Activated naive CD8-positive, alpha-beta T cell treated with anti-CD3 and anti-CD28 coated beads, Interleukin-2, amount 10 ng/mL, durations not matched to agents 7 days and 5 days (primary cell): ENCODE results near the gene PSMA5. TPM values are rescaled to one million over a fixed set of nuclear protein-coding genes. Genes with fewer than 3 reads are reported as not detected.

ENCODE experiments used
- ATAC-seq: fragments of 150-1000 bp; cut with Tn5 transposase; one replicate; pipeline ENCODE4 v1.10.0; 2021; ENCODE audit warnings: low read depth, moderate library complexity
- POLR2A ChIA-PET: fragments of 350-600 bp; sonication (Branson Sonifier 250); formaldehyde crosslinking; loops from one replicate; lab custom pipeline; 2021; ENCODE audit warnings: antibody characterized with exemption; lab: Charles Lee
- DNase-seq: peaks from one replicate; pipeline ENCODE4 v3.0.0; 2021
- H3K27ac Mint-ChIP-seq: one replicate; pipeline ENCODE4 v1.8.0; 2022; ENCODE audit warnings: mild to moderate bottlenecking, mixed read lengths
- H3K27me3 Mint-ChIP-seq: one replicate; pipeline ENCODE4 v1.8.0; 2022; ENCODE audit warnings: mild to moderate bottlenecking, moderate library complexity, mixed read lengths
- H3K36me3 Mint-ChIP-seq: one replicate; pipeline ENCODE4 v1.8.0; 2021; ENCODE audit warnings: mild to moderate bottlenecking, mixed read lengths
- H3K4me1 Mint-ChIP-seq: one replicate; pipeline ENCODE4 v1.8.0; 2021; ENCODE audit warnings: mixed read lengths
- H3K4me3 Mint-ChIP-seq: one replicate; pipeline ENCODE4 v1.8.0; 2022; ENCODE audit warnings: mild to moderate bottlenecking, moderate library complexity, mixed read lengths
- H3K9me3 Mint-ChIP-seq: one replicate; pipeline ENCODE4 v1.8.0; 2021; ENCODE audit warnings: mixed read lengths
- total RNA-seq, 2 experiments: library from RNA; stranded (reverse); gene quantifications; one replicate each; pipeline ENCODE4 v1.2.3, GENCODE V29; 2021

PSMA5 gene
- total RNA-seq, 2 experiments from 2014 or later, result 135 TPM

GRCh38 chr1:109367626-109368025 lies 58.6 kb downstream of the PSMA5 start:
- peaks cover 10% of the 10 kb centered on the region for H3K36me3 Mint-ChIP-seq
- peaks cover 26% of the 10 kb centered on the region for H3K4me1 Mint-ChIP-seq
- POLR2A ChIA-PET, result interaction anchor here (0.7 kb wide), 1 partner anchor 112 kb away, joined by 4 read pairs; no protein-coding TSS in a partner anchor
- H3K27ac Mint-ChIP-seq, result no peak overlapping the region
- H3K27me3 Mint-ChIP-seq, result peaks cover 6% of the 10 kb centered on the region
- ATAC-seq, result no peak
- no peak for DNase-seq
- H3K9me3 Mint-ChIP-seq, result no peaks in the 10 kb centered on the region
- no peak overlapping the region for H3K4me3 Mint-ChIP-seq

GRCh38 chr1:109365642-109366204 lies 60.5 kb downstream of the PSMA5 start:
- ATAC-seq, result no peak
- Mint-ChIP-seq H3K9me3 (no peaks in the 10 kb centered on the region), H3K4me1 (peaks cover 12% of the 10 kb centered on the region), H3K27ac (no peak overlapping the region), H3K27me3 (peaks cover 17% of the 10 kb centered on the region), H3K4me3 (no peak overlapping the region), H3K36me3 (peaks cover 10% of the 10 kb centered on the region)
- POLR2A ChIA-PET, result no interaction called here
- no peak for DNase-seq

- no peak overlapping the region for H3K27ac Mint-ChIP-seq
- peaks cover 20% of the 10 kb centered on the region for H3K27me3 Mint-ChIP-seq
- POLR2A ChIA-PET, result no interaction called here
- H3K36me3 Mint-ChIP-seq, result peaks cover 6% of the 10 kb centered on the region
- ATAC-seq, result no peak
- no peak overlapping the region for H3K4me3 Mint-ChIP-seq
- peaks cover 2% of the 10 kb centered on the region for H3K4me1 Mint-ChIP-seq
- no peaks in the 10 kb centered on the region for H3K9me3 Mint-ChIP-seq
- DNase-seq, result no peak
Observed at GRCh38 chr1:109361649-109362048, 64.6 kb downstream of the PSMA5 start.

GRCh38 chr1:109361069-109361468 lies 65.2 kb downstream of the PSMA5 start:
- peaks cover 2% of the 10 kb centered on the region for H3K4me1 Mint-ChIP-seq
- DNase-seq (no peak), ATAC-seq (no peak)
- no peak overlapping the region for H3K4me3 Mint-ChIP-seq
- peaks cover 2% of the 10 kb centered on the region for H3K36me3 Mint-ChIP-seq
- H3K9me3 Mint-ChIP-seq, result no peaks in the 10 kb centered on the region
- POLR2A ChIA-PET, result no interaction called here
- H3K27me3 Mint-ChIP-seq, result peaks cover 20% of the 10 kb centered on the region
- no peak overlapping the region for H3K27ac Mint-ChIP-seq

GRCh38 chr1:109357616-109358015 lies 68.6 kb downstream of the PSMA5 start:
- no peak overlapping the region for H3K27ac Mint-ChIP-seq
- H3K9me3 Mint-ChIP-seq, result no peaks in the 10 kb centered on the region
- peaks cover 21% of the 10 kb centered on the region for H3K27me3 Mint-ChIP-seq
- POLR2A ChIA-PET, result no interaction called here
- H3K36me3 Mint-ChIP-seq, result peaks cover 2% of the 10 kb centered on the region
- ATAC-seq, result no peak
- H3K4me1 Mint-ChIP-seq, result peaks cover 8% of the 10 kb centered on the region
- DNase-seq, result no peak
- no peak overlapping the region for H3K4me3 Mint-ChIP-seq

- POLR2A ChIA-PET, result no interaction called here
- peaks cover 2% of the 10 kb centered on the region for H3K36me3 Mint-ChIP-seq
- no peak overlapping the region for H3K4me3 Mint-ChIP-seq
- no peaks in the 10 kb centered on the region for H3K9me3 Mint-ChIP-seq
- peaks cover 9% of the 10 kb centered on the region for H3K4me1 Mint-ChIP-seq
- no peak overlapping the region for H3K27ac Mint-ChIP-seq
- H3K27me3 Mint-ChIP-seq, result peaks cover 17% of the 10 kb centered on the region
- ATAC-seq (no peak), DNase-seq (no peak)
Observed at GRCh38 chr1:109356915-109357314, 69.3 kb downstream of the PSMA5 start.

GRCh38 chr1:109356505-109356904 lies 69.7 kb downstream of the PSMA5 start:
- Mint-ChIP-seq H3K27me3 (peaks cover 17% of the 10 kb centered on the region), H3K4me3 (no peak overlapping the region), H3K4me1 (peaks cover 9% of the 10 kb centered on the region), H3K27ac (no peak overlapping the region), H3K36me3 (peaks cover 2% of the 10 kb centered on the region), H3K9me3 (no peaks in the 10 kb centered on the region)
- no peak for DNase-seq
- POLR2A ChIA-PET, result no interaction called here
- no peak for ATAC-seq

GRCh38 chr1:109354929-109355328 lies 71.3 kb downstream of the PSMA5 start:
- DNase-seq (no peak), ATAC-seq (no peak)
- H3K4me1 Mint-ChIP-seq, result peaks cover 7% of the 10 kb centered on the region
- no peak overlapping the region for H3K4me3 Mint-ChIP-seq
- H3K27ac Mint-ChIP-seq, result no peak overlapping the region
- POLR2A ChIA-PET, result no interaction called here
- H3K36me3 Mint-ChIP-seq, result peaks cover 2% of the 10 kb centered on the region
- H3K9me3 Mint-ChIP-seq, result no peaks in the 10 kb centered on the region
- H3K27me3 Mint-ChIP-seq, result peaks cover 7% of the 10 kb centered on the region

GRCh38 chr1:109351457-109351856 lies 74.8 kb downstream of the PSMA5 start:
- Mint-ChIP-seq H3K4me3 (no peak overlapping the region), H3K27ac (no peak overlapping the region), H3K27me3 (peaks cover 2% of the 10 kb centered on the region), H3K4me1 (peaks cover 7% of the 10 kb centered on the region), H3K9me3 (no peaks in the 10 kb centered on the region), H3K36me3 (peaks cover 2% of the 10 kb centered on the region)
- no peak for ATAC-seq
- no peak for DNase-seq
- POLR2A ChIA-PET, result no interaction called here

- no peak for ATAC-seq
- H3K27me3 Mint-ChIP-seq, result peaks cover 2% of the 10 kb centered on the region
- H3K27ac Mint-ChIP-seq, result no peak overlapping the region
- no peak for DNase-seq
- H3K9me3 Mint-ChIP-seq, result no peaks in the 10 kb centered on the region
- peaks cover 7% of the 10 kb centered on the region for H3K4me1 Mint-ChIP-seq
- POLR2A ChIA-PET, result no interaction called here
- H3K4me3 Mint-ChIP-seq, result no peak overlapping the region
- H3K36me3 Mint-ChIP-seq, result peaks cover 2% of the 10 kb centered on the region
Observed at GRCh38 chr1:109350655-109351054, 75.6 kb downstream of the PSMA5 start.

- H3K27ac Mint-ChIP-seq, result no peak overlapping the region
- ATAC-seq, result no peak
- peaks cover 7% of the 10 kb centered on the region for H3K4me1 Mint-ChIP-seq
Observed at GRCh38 chr1:109350182-109350581, 76.1 kb downstream of the PSMA5 start.

More at GRCh38 chr1:109350182-109350581, 76.1 kb downstream of the PSMA5 start:
- Mint-ChIP-seq H3K27me3 (peaks cover 2% of the 10 kb centered on the region), H3K4me3 (no peak overlapping the region), H3K9me3 (no peaks in the 10 kb centered on the region), H3K36me3 (peaks cover 2% of the 10 kb centered on the region)
- POLR2A ChIA-PET, result no interaction called here
- DNase-seq, result no peak

Other genes starting within 250 kb of the PSMA5 start
- 100 to 1,000 TPM; 176 to 184 TPM for gene SARS1, start 212.5 kb downstream of the PSMA5 start, total RNA-seq
- 1 to 10 TPM; 6.3 to 6.9 TPM for gene CELSR2, start 176.9 kb downstream of the PSMA5 start, total RNA-seq
- 10 to 100 TPM; 27.9 to 30.5 TPM for gene PSRC1, start 143.3 kb downstream of the PSMA5 start, total RNA-seq
- gene MYBPHL, start 119.4 kb downstream of the PSMA5 start, total RNA-seq, result not detected
- 10 to 100 TPM in 1 of 2 experiments, 1 to 10 TPM in 1; 6.5 to 11.0 TPM for gene SORT1, start 28.5 kb downstream of the PSMA5 start, total RNA-seq
- not detected for gene SYPL2, start 40.1 kb upstream of the PSMA5 start, total RNA-seq
- 10 to 100 TPM; 10.4 to 12.4 TPM for gene ATXN7L2, start 57.5 kb upstream of the PSMA5 start, total RNA-seq
- 10 to 100 TPM; 24.3 to 25.1 TPM for gene CYB561D1, start 67.6 kb upstream of the PSMA5 start, total RNA-seq
- 1 to 10 TPM; 8.2 to 9.4 TPM for gene AMIGO1, start 83.3 kb upstream of the PSMA5 start, total RNA-seq
- under 1 TPM in 1 of 2 experiments, not detected in 1; 0.39 TPM for gene GPR61, start 113.4 kb upstream of the PSMA5 start, total RNA-seq
- gene GNAI3, start 122.2 kb upstream of the PSMA5 start, total RNA-seq, result 1 to 10 TPM; 8.0 to 8.2 TPM
- under 1 TPM in 1 of 2 experiments, not detected in 1; 0.22 TPM for gene GNAT2, start 193.2 kb upstream of the PSMA5 start, total RNA-seq
- 100 to 1,000 TPM; 114 to 122 TPM for gene AMPD2, start 193.4 kb upstream of the PSMA5 start, total RNA-seq
- gene GSTM4, start 229.7 kb upstream of the PSMA5 start, total RNA-seq, result 1 to 10 TPM; 5.3 to 5.9 TPM
- 10 to 100 TPM; 16.8 to 17.3 TPM for gene GSTM2, start 241.6 kb upstream of the PSMA5 start, total RNA-seq